ENCODE measurements around the gene ADSS1.

DNA sequence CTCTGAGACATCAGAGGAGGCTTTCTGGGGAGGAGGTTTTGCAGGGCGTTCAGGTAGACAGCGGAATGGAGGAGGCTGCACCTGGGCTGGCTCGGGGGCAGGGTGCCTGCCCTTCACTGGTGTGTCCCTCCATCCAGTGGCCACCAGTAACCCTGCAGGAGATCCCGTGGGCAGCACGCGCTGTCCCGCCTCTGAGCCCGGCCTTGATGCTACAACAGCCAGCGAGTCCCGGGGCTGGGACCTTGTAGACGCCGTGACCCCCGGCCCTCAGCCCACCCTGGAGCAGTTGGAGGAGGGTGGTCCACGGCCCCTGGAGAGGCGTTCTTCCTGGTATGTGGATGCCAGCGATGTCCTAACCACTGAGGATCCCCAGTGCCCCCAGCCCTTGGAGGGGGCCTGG lies 10.0 kb upstream of the ADSS1 start:
- no peak for TF ChIP-seq EP300 (IDR thresholded peaks at IDR 0.05)
- TF ChIP-seq CTCF (IDR thresholded peaks at IDR 0.05): no peak
